Measurements from ENCODE around the gene SRBD1. TPM values are rescaled to one million over a fixed set of nuclear protein-coding genes. Genes with fewer than 3 reads are reported as not detected.

The SRBD1 gene
- polyA plus RNA-seq, 1 donor from 2014 or later: 5.3 TPM

- no peak for TF ChIP-seq POLR2AphosphoS5 (IDR thresholded peaks at IDR 0.05)
- no peak for TF ChIP-seq EP300 (conservative IDR thresholded peaks at IDR 0.05; ENCODE audit: poor library complexity, severe bottlenecking)
- TF ChIP-seq TAF1 (IDR thresholded peaks at IDR 0.05; ENCODE audit: low read depth): no peak
- no peak for TF ChIP-seq CTCF (IDR thresholded peaks at IDR 0.05; ENCODE audit: poor library complexity, severe bottlenecking)
- no peak for TF ChIP-seq RAD21 (conservative IDR thresholded peaks at IDR 0.05)
- no peak for TF ChIP-seq REST (IDR thresholded peaks at IDR 0.05; ENCODE audit: borderline replicate concordance)
- TF ChIP-seq SMC3 (conservative IDR thresholded peaks at IDR 0.05; ENCODE audit: poor library complexity): no peak
- no peak for TF ChIP-seq EZH2 (IDR thresholded peaks at IDR 0.05; ENCODE audit: borderline replicate concordance, insufficient read depth, low read length, poor library complexity, severe bottlenecking)
- TF ChIP-seq MXI1 (conservative IDR thresholded peaks at IDR 0.05; ENCODE audit: poor library complexity, severe bottlenecking): no peak
- no peaks in the 10 kb centered on the region for H4K20me1 ChIP-seq (ENCODE audit: insufficient read depth)
- H3K9me2 ChIP-seq (ENCODE audit: insufficient read depth, low read length): no peaks in the 10 kb centered on the region
- no peak overlapping the region for H3K4me2 ChIP-seq (ENCODE audit: low read length)
- no peaks in the 10 kb centered on the region for H3K27me3 ChIP-seq (ENCODE audit: insufficient read depth, low read depth, low read length)
- no peaks in the 10 kb centered on the region for H3K9me3 ChIP-seq (ENCODE audit: low read length)
- H3K4me3 ChIP-seq (ENCODE audit: low read length): no peak overlapping the region
- no peak overlapping the region for H3K27ac ChIP-seq (ENCODE audit: low read length)
- H3F3A ChIP-seq (ENCODE audit: insufficient read depth, low read length, poor library complexity, severe bottlenecking): no peaks in the 10 kb centered on the region
- no peaks in the 10 kb centered on the region for H3K79me2 ChIP-seq (replicated peaks; ENCODE audit: insufficient read depth, low read length)
- no peak overlapping the region for H3K9ac ChIP-seq (ENCODE audit: low read length)
- no peak overlapping the region for H2AFZ ChIP-seq (ENCODE audit: low read depth, low read length)
- peaks cover under 1% of the 10 kb centered on the region for H3K36me3 ChIP-seq (ENCODE audit: insufficient read depth, low read length)
These were observed 198.2 kb downstream of the SRBD1 start for GRCh38 chr2:45412754-45413379.

- no peaks in the 10 kb centered on the region for H4K20me1 ChIP-seq (ENCODE audit: insufficient read depth)
- H3K4me2 ChIP-seq (ENCODE audit: low read length): no peak overlapping the region
- H3K79me2 ChIP-seq (replicated peaks; ENCODE audit: insufficient read depth, low read length): no peaks in the 10 kb centered on the region
- H2AFZ ChIP-seq (ENCODE audit: low read depth, low read length): no peak overlapping the region
- no peaks in the 10 kb centered on the region for H3F3A ChIP-seq (ENCODE audit: insufficient read depth, low read length, poor library complexity, severe bottlenecking)
- H3K36me3 ChIP-seq (ENCODE audit: insufficient read depth, low read length): no peaks in the 10 kb centered on the region
- H3K27me3 ChIP-seq (ENCODE audit: insufficient read depth, low read depth, low read length): no peaks in the 10 kb centered on the region
- no peaks in the 10 kb centered on the region for H3K9me2 ChIP-seq (ENCODE audit: insufficient read depth, low read length)
- no peak overlapping the region for H3K9ac ChIP-seq (ENCODE audit: low read length)
- H3K4me3 ChIP-seq (ENCODE audit: low read length): no peak overlapping the region
- no peak overlapping the region for H3K27ac ChIP-seq (ENCODE audit: low read length)
- H3K9me3 ChIP-seq (ENCODE audit: low read length): no peaks in the 10 kb centered on the region
- no peak for TF ChIP-seq EZH2 (IDR thresholded peaks at IDR 0.05; ENCODE audit: borderline replicate concordance, insufficient read depth, low read length, poor library complexity, severe bottlenecking)
- TF ChIP-seq CTCF (IDR thresholded peaks at IDR 0.05; ENCODE audit: poor library complexity, severe bottlenecking): no peak
- no peak for TF ChIP-seq REST (IDR thresholded peaks at IDR 0.05; ENCODE audit: borderline replicate concordance)
- no peak for TF ChIP-seq POLR2AphosphoS5 (IDR thresholded peaks at IDR 0.05)
- no peak for TF ChIP-seq SMC3 (conservative IDR thresholded peaks at IDR 0.05; ENCODE audit: poor library complexity)
- TF ChIP-seq TAF1 (IDR thresholded peaks at IDR 0.05; ENCODE audit: low read depth): no peak
- TF ChIP-seq EP300 (conservative IDR thresholded peaks at IDR 0.05; ENCODE audit: poor library complexity, severe bottlenecking): no peak
These were observed 201.4 kb downstream of the SRBD1 start for GRCh38 chr2:45409677-45410076.

Data from neural cell (in vitro differentiated cells).